AG08395 (cell line): Measurements from ENCODE around the gene STARD7.
"Not testable (repeated sequence)": the region's sequence is repeated elsewhere in the genome, so short reads cannot be mapped to it uniquely, and the experiment has no call there.

ENCODE experiments used
- DNase-seq: peaks from one replicate; pipeline ENCODE4 v3.0.0; 2012; ENCODE audit warnings: mixed read lengths, low spot score

Gene STARD7, protein sequence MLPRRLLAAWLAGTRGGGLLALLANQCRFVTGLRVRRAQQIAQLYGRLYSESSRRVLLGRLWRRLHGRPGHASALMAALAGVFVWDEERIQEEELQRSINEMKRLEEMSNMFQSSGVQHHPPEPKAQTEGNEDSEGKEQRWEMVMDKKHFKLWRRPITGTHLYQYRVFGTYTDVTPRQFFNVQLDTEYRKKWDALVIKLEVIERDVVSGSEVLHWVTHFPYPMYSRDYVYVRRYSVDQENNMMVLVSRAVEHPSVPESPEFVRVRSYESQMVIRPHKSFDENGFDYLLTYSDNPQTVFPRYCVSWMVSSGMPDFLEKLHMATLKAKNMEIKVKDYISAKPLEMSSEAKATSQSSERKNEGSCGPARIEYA

GRCh38 chr2:96208143-96209010 lies at the start of gene STARD7:
TSS of gene STARD7 (minus strand) at chr2:96208827. CDS start at chr2:96208434, 393 bp downstream.
- peak; percentile 99 for DNase-seq

DNA sequence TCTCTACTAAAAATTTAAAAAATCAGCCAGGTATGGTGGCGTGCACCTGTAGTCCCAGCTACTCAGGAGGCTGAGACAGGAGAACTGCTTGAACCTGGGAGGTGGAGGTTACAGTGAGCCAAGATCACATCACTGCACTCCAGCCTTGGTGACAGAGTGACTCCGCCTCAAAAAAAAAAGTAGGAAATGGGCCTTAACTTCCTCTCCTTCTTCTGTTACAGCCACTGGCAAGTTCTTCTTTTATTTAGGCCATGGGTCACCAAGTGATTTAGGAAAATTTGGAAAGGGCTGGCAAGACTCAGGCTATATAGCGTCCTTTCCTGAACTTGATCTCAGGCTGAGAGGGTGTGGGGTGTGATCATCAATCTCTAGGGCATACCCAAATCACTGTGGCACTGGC lies 49.1 kb upstream of the STARD7 start:
- DNase-seq: not testable (repeated sequence)

GRCh38 chr2:96256611-96257113 lies 48.0 kb upstream of the STARD7 start:
- no peak for DNase-seq

DNA sequence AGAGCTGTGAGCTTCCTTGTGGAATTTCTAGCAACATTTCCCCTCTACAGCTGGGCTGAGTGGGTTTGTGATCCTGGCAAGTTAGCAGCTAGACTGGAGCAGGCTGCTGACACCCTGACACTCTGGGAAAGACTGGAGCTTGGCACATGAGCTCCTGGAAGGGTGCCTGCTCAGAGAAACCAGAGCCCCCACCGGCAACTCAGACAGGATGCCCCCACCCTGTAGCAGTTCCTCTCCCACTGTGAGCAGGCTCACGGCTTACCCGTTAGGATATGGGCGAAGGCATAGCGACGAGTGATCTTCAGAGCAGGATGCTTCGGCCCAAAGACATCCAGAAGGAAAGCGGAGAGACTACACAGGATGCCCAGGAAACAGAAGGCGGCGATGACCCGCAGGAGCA lies 45.9 kb upstream of the STARD7 start:
- no peak for DNase-seq

DNA sequence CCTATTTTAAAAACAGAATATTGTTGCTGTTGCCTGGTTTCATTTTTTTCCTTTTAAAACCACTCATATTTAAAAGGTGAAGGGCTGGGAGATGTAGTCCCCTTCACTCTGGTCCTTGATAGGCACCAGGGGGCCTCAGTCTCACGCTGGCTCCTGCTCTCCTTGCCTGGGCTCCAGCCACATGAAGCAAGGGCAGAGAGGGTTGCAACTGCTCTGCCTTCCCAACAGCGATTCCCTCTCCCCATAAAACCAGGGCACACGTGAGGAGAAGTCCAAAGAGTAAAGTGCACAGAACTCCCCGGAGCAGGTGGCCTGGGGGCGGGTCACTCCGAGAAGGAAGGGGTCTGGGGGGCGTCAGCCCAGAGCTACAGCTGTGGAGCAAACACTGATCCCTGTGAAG lies 44.4 kb upstream of the STARD7 start:
- DNase-seq: no peak

GRCh38 chr2:96252526-96252925 lies 43.9 kb upstream of the STARD7 start:
- no peak for DNase-seq

DNA sequence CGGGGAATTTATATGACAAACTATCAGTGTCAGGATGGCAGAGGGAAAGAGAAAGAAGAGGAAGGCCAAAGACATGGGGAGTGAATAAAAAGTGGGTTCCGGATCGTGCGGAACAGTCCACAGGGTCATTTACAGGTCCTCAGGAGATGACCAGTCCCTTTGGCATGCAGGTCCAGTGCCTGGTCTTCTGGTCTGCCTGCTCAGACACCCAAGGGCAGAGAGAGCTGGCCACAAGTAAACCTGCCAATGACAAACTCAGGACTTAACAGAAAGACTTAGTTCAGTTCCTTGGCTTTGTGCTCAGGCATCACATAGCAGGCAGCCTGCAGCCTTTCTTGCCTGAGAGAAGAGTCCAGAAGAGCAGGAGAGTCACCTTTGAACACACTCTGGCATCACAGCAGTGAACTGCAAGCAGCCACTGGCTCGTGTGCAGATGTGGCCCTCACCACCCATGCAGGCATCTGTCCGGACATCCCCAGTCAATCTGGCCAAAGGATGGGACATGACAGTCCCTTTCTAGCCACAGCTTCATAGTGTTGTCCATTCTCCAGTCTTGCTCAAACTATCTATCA lies 43.2 kb upstream of the STARD7 start:
- peak; percentile 96 for DNase-seq

- DNase-seq: no peak
Observed at GRCh38 chr2:96250188-96250587, 41.6 kb upstream of the STARD7 start.

DNA sequence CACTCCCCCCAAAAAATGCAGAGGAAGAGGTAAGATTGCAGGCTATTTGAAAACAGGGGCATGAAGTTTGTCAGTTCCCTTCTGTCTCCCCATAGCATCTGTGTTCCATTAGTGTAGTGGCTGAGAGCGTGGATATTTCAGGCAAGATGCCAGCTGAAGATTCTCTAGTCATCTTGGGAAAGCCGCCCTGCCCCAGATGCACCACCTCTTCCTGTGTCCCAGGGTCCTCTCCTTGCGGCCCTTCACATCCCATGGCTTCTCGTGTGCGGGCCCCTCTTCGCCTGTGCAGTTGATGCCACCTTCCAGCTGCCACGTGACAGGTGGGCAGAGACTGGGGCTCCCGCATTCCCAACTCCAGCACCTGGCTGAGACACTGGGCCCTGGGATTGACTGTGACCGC lies 41.0 kb upstream of the STARD7 start:
- DNase-seq: peak; percentile 90

DNA sequence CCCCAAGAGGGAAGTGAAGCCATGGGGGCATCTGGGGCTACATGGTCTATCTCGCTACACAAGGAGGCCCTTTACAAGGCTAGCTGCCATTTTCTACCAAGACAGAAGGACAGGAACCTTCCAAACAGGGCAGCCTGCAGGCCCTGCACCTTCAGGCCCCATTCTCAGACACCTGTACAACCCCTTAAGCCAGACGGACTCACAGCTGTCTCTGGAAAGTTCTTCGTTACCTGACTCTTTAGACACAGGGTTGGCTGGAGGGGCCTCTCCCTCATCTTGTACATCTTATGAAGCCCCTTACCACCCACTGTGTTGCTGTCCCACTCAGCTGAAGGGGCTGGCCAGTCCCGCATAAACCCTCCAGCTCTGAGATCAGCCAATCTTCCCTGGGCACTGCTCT lies 40.0 kb upstream of the STARD7 start:
- DNase-seq: no peak

DNA sequence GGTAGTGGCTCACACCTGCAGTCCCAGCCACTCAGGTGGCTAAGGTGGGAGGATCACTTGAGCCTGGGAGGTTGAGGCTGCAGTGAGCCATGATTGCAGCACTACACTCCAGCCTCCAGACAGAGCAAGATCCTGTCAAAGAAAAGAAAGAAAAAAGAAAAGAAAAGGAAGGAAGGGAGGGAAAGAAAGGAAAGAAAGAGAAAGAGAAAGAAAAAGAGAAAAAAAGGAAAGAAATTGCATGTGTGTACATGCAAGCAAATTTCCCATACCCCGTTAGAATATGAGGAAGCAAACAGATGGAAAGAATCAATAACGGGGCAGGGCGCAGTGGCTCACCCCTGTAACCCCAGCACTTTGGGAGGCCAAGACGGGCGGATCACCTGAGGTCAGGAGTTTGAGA lies 39.3 kb upstream of the STARD7 start:
- DNase-seq: no peak

- DNase-seq: no peak
Observed at GRCh38 chr2:96247009-96247408, 38.4 kb upstream of the STARD7 start.

- DNase-seq: no peak
Observed at GRCh38 chr2:96245609-96246390, 37.2 kb upstream of the STARD7 start.

GRCh38 chr2:96243843-96244242 lies 35.2 kb upstream of the STARD7 start:
- no peak for DNase-seq

DNA sequence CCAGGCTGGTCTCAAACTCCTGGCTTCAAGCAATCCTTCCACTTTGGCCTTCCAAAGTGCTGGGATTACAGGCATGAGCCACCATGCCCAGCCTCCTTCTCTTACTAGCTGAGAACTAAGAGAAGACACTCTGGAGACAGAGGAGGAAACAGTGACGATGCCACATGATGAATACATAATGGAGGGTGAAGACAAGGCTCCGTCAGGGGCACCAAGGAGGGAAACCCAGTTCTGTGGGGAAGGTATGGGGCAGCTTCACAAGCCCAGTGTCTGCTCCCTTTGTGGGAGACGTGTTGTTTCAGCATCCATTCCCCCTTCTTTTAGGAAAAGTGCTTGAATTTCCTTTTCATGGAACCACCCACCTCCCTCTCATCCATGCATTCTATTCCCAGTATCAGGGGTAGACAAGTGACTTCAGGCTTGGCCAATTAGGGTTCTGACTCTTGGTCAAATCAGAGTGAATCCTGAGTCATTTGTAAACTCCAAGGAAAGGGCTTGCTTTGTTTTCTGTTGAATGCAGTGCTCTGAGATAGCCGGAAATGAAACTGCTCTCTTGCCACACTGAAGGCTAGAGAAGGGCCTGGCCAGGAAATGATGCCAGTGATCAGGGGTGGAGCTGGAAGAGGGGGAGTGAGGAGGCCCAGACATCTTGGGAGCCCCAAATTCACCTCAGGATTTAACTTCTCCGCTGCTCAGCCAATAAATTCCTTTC lies 33.4 kb upstream of the STARD7 start:
- DNase-seq: peak; percentile 63

GRCh38 chr2:96241227-96241626 lies 32.6 kb upstream of the STARD7 start:
- DNase-seq: no peak

DNA sequence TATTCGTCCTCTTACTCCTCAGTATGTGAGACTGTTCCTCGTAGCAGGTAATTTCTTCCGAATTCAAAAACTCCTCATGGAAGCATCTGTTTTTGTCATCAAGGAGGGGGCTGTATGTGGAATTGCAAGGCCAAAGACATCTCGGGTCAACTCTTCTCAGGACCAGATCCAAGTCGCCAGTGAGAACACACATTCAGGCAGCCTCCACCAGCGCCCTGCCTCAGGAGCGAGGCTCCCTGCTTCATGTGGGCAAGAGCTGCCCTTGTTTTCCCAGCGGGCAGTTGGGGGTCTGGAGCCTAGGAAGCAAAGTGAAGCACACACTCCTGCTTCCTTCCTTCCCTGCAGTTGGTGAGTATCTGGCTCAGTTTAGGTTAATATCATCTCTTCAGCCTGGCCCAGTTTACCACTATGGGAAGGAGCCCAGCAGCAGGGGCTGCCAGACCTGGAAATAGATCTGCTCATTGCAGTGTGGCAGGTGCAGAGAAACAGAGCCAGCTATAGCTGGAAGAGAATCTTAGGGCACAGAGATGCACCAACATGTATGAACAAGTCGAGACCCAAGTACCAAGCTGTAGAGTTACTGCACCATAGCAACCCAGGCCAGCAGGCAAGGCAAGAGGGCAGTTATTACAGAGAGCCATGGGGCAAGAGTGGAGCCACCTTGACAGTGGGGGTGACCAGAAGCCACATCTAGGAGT lies 31.9 kb upstream of the STARD7 start:
- no peak for DNase-seq

DNA sequence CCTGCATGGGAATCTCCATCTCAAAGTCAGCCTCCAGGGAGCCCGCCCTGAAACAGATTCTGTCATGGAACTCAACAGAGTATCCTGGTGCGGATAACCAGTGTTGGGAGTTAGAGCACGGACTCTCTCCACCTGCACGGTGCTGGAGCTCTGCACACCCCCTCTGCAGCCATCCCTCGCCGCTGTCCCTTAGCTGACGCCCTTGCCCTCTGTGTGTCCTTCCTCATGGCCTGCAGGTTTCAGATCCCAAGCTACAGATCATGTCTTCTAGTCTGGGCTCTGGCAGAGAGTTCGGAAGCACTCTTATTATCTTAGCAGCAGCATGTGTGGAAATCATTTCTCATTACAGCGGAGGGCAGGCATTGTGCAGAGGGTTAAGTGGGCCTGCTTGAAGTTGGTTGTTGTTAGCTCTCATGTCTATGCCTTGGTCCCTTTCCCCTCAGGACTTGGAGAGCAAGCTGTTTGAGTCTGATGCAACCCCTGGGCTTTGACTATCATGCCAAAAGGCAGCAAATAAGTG lies 31.2 kb upstream of the STARD7 start:
- no peak for DNase-seq

DNA sequence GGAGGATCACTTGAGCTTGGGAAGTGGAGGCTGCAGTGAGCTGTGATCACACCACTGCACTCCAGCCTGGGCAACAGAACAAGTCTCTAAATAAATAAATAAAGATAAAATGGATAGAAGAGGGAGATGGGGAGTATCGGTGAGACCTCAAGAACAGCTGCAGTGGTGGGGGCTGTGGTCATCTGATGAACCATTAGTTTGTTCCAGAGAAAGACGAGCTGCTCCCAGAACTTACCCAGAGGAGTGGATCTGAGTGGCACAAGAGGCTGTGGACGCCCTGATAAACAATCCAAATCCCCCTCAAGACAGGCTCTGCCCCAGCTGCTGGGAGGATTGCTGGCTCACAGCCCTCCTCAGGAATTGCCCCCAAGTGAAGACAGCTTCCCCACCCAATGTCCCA lies 30.5 kb upstream of the STARD7 start:
- DNase-seq: no peak

- no peak for DNase-seq
Observed at GRCh38 chr2:96238266-96238665, 29.6 kb upstream of the STARD7 start.
